Tracheal epithelial cell (primary cell): ENCODE results near the gene SYNM. TPM values are rescaled to one million over a fixed set of nuclear protein-coding genes. Genes with fewer than 3 reads are reported as not detected.

ENCODE experiments used
- total RNA-seq: library from RNA; depleted of rRNA; stranded (reverse); fragments of >200 nt; gene quantifications from 2 replicates; pipeline ENCODE4 v1.2.1, GENCODE V29; 2014

The SYNM gene, protein sequence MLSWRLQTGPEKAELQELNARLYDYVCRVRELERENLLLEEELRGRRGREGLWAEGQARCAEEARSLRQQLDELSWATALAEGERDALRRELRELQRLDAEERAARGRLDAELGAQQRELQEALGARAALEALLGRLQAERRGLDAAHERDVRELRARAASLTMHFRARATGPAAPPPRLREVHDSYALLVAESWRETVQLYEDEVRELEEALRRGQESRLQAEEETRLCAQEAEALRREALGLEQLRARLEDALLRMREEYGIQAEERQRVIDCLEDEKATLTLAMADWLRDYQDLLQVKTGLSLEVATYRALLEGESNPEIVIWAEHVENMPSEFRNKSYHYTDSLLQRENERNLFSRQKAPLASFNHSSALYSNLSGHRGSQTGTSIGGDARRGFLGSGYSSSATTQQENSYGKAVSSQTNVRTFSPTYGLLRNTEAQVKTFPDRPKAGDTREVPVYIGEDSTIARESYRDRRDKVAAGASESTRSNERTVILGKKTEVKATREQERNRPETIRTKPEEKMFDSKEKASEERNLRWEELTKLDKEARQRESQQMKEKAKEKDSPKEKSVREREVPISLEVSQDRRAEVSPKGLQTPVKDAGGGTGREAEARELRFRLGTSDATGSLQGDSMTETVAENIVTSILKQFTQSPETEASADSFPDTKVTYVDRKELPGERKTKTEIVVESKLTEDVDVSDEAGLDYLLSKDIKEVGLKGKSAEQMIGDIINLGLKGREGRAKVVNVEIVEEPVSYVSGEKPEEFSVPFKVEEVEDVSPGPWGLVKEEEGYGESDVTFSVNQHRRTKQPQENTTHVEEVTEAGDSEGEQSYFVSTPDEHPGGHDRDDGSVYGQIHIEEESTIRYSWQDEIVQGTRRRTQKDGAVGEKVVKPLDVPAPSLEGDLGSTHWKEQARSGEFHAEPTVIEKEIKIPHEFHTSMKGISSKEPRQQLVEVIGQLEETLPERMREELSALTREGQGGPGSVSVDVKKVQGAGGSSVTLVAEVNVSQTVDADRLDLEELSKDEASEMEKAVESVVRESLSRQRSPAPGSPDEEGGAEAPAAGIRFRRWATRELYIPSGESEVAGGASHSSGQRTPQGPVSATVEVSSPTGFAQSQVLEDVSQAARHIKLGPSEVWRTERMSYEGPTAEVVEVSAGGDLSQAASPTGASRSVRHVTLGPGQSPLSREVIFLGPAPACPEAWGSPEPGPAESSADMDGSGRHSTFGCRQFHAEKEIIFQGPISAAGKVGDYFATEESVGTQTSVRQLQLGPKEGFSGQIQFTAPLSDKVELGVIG (N-terminal part only)
- total RNA-seq, result 0.21 and 0.24 TPM in 2 replicates

GRCh38 chr15:99104788-99105513, at the start of gene SYNM:
TSS of gene SYNM (plus strand) at chr15:99105080. CDS start at chr15:99105200, 120 bp downstream.

Other genes starting within 250 kb of the SYNM start
- not detected in 2 replicates for gene PGPEP1L, start 97.3 kb upstream of the SYNM start, total RNA-seq
- gene TTC23, start 144.5 kb downstream of the SYNM start, total RNA-seq, result 15.9 and 16.2 TPM in 2 replicates
- gene LRRC28, start 146.4 kb downstream of the SYNM start, total RNA-seq, result 11.3 and 18.8 TPM in 2 replicates